Islet of Langerhans (tissue), 1 donor: ENCODE measurements around the gene FNDC1.

Experiments
- FAIRE-seq: peaks from one replicate; lab custom pipeline; 2011; peaks lifted over from hg19 to GRCh38; lab: Jason Lieb, UNC

The FNDC1 gene

DNA sequence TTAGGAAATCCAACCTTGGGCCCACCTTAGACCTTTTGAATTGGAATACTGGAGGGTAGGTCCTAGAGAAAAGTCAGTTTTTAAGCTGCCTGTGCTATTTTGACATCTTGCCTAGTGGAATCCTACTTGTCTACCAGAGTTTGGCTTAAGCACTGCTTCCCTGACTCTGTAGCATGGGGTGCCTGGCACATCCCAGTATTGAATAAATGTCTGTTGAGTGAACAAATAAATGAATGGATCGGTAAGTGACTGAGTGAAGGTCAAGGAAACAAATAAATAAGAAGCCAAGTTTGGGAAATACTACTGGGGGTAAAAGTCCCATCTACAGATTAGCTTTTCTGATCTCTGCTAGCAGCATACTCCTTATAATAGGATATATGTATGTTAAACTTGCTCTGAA is 140.5 kb downstream of the FNDC1 start:
- no peak for FAIRE-seq

DNA sequence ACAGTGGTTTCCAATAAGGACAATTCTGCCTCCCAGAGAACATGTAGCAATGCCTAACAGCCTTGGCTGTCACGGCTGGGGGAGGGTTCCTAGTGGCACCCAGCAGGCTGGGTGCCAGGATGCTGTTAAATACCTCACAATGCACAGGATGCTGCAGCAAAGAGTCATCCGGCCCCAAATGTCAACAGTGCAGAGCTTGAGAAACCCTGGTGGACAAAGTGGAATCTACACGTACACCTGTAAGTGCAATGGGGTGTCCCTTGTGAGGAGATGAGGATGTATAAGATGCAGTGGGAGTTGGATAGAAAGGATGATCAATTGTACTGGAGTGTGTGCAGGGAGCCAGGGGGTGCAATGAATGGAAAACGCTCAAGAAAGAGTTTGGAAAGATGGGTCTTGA is 142.4 kb downstream of the FNDC1 start:
- no peak for FAIRE-seq

DNA sequence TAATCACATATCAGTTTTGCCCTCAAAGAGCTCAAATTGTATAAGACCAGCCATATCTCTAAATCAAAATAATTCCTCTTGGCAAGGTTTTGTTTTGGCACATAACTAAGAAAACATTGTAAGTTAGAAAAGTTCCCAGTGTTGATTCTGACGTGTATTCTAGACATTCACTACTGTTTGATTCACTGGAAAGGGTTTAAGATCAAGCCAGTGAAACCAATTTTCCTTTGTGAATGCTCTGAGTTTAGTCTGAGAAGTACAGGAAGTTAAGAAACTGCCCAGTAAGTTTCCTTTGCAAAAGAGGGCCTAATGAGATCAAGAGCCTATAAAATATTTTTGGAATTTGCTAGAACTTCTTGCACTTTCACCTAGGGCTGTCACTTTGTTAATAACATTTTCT is 143.0 kb downstream of the FNDC1 start:
- FAIRE-seq, result no peak

DNA sequence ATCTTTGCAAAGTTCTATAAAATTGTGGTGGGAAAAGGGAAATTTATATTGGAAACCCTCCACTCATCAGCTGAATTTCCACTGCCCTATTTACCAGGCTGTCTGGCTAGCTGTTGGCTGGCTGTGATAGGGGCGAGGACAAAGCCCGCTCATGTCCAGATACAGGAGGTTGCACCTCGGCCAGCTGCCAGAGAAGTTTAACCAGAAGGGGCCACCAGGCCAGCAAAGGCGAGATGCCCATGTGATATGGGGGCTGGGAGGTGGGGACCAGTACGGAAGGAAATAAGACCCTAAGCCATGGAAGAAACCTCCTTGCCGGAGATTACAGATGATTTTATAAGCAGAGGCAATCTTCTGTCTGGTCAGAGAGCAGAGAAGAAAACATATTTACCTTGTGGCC is 143.8 kb downstream of the FNDC1 start:
- no peak for FAIRE-seq

DNA sequence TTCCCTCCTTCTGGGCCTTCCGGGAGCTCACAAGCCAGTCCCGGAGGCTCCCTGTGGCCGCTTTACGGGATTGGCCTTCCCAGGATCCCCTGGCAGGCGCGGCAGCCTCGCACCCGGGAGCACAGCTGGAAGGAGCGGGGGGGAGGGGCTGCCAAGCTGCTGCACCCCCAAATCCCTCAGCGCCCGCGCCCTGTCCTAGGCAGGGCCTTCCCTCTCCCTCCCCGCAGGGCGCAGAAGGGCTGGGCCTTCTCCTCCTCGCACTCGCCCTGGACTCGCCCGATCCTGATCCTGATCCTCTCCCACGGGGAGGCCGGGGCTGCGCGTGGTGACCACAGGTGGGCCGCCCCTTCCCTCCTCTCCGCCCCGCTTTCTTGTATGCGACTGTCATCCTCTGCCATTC is 146.4 kb downstream of the FNDC1 start:
- FAIRE-seq, result no peak

DNA sequence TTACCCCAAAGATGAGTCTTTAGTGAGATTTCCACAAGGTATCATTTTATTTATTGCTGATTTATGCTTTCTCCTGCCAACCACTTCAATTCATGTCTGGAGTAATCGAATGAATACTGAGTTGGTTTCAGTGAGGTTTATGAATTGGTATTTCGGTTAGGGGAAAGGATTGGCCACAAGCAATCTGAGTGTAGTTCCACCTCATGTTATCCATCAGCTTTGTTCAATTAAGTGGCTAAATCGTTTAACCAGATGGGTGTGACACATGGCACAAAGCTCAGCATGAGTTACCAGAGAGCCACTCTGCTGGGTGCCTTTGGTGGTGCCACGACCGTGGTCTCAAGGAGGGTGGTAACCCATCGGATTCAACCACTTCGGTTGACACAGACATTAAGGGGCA is 148.2 kb downstream of the FNDC1 start:
- FAIRE-seq, result no peak

DNA sequence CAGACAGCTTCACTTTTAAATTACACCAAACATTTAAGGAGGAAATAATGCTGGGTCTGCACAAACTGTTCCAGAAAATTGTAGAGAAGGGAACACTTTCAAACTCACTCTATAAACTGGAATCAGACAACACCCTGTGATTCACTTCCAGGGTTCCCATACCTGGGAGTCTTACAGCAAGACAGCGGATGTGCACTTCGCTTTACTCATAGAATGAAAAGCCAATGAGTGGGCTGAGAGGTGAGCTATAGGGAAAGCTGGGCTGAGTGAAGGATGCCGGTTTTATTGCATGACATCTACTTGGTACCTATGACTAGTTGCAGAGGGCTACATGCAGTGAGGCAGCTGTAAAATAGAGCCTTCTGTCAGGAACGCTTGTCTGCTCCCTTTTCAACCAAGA is 152.1 kb downstream of the FNDC1 start:
- no peak for FAIRE-seq
